NCI-H510A (cell line): ENCODE measurements around the gene TFF3.

Experiments
- DNase-seq: peaks from one replicate; lab custom pipeline; 2025; lab: John Stamatoyannopoulos, UW

The TFF3 gene

DNA sequence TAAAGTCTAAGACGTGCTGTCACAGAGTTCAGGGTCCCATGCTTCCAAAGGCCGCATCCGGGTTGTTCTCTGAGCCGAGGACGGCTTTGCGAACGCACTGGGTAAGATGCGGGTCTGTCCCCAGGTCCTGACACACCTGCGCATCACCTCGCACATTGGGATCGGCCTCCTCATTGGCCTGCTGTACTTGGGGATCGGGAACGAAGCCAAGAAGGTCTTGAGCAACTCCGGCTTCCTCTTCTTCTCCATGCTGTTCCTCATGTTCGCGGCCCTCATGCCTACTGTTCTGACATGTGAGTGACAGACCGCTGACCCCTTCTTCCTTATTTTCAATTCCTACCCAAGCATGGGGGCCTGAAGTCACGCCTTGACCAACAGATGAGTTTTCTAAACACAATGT is 25.3 kb downstream of the TFF3 start:
- no peak for DNase-seq

DNA sequence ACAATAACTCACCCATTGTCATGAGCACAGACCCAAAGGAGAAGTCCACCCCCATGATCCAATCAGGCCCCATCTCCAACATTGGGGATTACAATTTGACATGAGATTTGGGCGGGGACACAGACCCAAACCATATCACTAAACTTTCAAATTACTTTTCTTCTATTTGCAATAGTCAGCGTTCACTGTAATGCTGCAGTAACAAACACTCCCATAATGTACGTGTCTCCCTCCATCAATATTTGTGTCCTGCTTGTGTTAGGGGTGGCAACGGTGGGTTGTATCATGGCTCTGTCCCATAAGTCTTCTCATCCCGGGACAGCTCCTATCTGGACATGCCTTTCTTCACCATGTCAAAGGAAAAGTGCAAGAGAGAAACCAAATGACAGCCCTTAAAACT is 26.2 kb downstream of the TFF3 start:
- DNase-seq: no peak

GRCh38 chr21:42287193-42288083 is 27.8 kb downstream of the TFF3 start:
- DNase-seq: no peak

DNA sequence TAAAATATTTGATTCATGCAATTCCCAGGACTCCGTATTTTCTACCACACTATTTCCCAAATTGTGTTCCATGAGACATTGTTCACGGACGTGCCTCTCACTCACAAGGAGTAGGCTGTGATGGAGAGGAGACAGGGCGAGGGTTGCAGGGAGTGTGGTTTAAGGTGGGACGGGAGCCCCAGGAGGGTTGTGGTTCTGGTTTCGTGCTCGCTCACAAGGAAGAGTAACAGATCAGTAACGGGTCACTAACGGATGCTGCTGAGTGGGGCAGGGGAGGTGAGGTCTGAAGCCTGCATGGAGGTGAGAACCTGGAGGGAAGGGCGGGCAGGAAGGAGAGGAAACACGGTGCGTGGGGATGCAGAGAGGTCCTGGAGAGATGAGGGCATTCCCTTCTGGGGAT is 28.8 kb downstream of the TFF3 start:
- no peak for DNase-seq

DNA sequence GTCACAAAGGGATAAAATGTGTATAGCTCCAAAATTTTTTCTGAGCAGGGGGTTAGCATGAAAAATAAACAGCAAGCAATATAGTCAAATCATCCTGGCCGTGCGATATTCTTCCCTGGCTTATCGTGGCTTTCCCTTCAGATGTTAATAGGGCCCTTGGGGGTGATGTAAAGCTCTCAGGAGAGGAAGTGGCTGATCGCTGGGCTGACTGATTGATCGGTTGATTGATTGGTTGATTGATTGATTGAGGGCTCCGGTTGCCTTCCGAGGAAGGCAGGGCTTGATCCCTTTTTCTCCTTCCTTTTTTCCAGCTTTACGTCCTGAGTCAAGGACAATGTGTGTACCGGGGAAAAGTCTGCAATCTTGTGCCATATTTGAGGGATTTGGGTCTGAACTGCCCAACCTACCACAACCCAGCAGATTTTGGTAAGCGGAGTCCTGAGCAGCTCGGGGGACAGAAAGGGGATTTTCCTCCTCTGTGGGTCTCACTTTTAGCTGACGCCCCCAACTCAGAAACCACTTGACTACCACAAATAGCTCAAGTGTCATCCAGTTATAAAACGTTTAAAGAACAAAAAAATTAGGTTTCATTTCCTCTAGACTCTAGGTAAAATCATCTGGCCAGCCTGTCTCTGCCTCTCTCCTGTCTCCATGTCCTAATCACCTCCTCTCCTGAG is 29.5 kb downstream of the TFF3 start:
- DNase-seq: no peak

DNA sequence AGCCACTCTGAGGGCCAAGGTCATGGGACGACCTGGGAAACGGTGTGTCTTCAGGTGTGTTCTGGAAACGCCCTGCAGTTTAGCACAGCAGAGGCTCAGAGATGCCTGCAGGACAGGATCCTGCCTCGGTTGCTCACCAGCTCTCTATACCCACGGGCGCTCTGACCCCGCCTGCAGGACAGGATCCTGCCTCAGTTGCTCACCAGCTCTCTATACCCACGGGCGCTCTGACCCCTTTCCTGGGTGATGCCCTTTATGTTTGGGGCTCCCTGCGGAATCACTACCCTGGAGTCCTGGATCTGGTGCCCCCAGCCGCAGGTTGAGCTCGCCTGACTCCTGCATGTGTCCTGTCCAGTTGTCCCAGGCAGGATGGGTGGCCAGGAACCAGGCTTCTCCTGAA is 32.5 kb downstream of the TFF3 start:
- no peak for DNase-seq

- DNase-seq: no peak
Observed at GRCh38 chr21:42282021-42282420, 33.2 kb downstream of the TFF3 start.

GRCh38 chr21:42281181-42281680 is 34.0 kb downstream of the TFF3 start:
- no peak for DNase-seq

DNA sequence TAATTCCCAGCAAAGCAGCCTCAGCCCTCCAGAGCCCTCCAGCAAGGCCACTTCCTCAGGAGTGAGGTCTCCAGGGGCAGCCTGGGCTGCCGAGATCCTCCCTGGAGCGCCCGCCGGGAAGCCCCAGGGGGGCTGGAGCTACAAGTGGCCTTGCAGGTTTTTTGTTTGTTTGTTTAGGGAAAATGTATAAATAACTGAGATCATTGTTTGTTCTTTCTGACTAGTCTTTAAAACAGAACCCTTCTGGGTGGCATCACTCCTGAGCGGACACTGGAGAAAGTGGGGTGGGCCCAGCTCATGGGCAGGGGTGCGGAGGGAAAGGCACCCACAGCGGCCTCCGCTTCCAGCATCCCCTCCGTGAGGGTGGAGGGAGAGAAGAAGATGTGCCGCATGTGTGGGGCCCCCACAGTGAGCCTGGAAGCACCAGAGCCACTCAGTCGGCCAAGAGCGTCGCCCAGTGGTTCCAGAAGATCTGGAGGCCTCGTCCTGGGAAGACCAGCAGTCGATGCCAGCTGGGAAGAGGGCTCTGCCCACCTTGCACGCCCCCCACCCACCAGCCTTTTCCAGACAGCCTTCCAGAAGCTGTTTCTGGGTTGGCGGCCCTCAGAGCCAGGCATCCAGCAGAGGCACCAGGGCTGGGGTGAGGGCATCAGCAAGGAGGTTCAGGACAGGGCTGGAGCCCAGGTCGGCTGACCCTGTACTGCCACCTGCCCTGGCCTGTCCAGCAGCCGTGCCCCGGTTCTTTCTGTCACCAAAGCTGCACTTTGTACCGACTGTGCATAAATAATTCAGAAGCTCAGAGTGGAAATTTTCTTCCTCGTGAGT is 34.6 kb downstream of the TFF3 start:
- DNase-seq: no peak

DNA sequence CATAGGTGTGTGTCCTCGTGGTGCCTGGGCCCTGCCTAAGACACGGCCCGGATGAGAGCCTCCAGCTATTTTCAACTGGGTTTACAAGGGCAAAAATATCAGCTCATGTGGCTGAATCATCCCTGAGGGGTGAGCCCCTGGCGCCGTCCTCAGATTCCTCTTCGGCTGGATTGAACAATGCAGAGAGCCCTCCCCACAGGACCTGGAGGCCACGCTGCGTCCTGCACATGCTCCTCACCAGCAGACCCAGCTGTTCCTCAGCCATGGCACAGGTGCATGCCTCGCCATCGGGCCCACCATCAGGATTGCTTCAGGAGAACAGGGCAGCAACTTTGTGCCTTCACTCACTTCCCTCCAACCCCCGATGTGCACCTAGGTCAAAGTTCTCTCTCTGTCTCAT is 35.3 kb downstream of the TFF3 start:
- no peak for DNase-seq

- no peak for DNase-seq
Observed at GRCh38 chr21:42279341-42279871, 35.8 kb downstream of the TFF3 start.

GRCh38 chr21:42278451-42279149 is 36.6 kb downstream of the TFF3 start:
- no peak for DNase-seq

- no peak for DNase-seq
Observed at GRCh38 chr21:42277593-42277992, 37.6 kb downstream of the TFF3 start.

- no peak for DNase-seq
Observed at GRCh38 chr21:42276526-42277154, 38.6 kb downstream of the TFF3 start.

DNA sequence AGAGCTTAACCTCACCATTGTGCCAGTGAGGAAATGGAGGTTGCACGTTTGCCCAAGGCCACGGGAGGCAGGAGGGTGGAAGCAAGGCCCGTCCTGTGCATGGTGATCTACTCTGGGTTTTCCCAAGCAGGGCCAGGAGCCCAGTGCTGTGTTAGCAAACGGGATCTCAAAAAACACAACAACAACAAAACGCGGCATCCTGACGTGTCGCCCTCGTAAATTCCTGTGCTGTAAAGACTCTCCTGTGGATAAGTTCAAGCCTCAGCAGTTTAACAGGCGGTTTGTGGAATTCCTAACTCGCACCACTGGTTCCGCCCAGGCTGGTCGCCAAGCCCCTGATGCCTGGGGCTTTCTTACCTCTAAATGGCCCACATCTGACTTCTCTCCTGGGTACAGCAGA is 39.1 kb downstream of the TFF3 start:
- no peak for DNase-seq

DNA sequence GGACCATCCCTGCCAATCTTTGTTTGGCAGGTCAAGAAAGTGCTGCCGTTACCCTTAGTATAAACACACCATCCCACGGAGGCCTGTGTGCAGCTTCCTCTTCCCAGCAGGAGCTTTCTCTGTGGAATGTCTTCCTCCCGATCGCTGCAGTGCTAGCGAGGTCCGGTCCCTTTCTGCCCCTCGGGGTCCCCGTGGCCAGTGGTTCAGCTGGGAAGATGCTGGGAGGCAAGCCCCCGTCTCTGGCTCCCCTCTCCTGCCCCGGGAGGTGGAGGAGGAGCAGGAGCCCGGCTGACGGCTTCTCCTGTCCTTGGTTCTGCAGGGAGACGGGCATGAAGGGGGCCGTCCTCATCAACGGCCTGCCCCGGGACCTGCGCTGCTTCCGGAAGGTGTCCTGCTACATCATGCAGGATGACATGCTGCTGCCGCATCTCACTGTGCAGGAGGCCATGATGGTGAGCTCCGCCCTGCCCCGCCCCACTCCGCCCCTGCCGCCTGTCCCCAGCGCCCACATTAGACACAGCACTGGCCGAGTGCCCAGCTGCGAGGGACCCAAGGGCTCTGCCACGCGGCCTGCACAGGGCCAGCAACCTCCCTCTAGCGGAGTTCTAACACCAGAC is 42.1 kb downstream of the TFF3 start:
- DNase-seq: no peak

DNA sequence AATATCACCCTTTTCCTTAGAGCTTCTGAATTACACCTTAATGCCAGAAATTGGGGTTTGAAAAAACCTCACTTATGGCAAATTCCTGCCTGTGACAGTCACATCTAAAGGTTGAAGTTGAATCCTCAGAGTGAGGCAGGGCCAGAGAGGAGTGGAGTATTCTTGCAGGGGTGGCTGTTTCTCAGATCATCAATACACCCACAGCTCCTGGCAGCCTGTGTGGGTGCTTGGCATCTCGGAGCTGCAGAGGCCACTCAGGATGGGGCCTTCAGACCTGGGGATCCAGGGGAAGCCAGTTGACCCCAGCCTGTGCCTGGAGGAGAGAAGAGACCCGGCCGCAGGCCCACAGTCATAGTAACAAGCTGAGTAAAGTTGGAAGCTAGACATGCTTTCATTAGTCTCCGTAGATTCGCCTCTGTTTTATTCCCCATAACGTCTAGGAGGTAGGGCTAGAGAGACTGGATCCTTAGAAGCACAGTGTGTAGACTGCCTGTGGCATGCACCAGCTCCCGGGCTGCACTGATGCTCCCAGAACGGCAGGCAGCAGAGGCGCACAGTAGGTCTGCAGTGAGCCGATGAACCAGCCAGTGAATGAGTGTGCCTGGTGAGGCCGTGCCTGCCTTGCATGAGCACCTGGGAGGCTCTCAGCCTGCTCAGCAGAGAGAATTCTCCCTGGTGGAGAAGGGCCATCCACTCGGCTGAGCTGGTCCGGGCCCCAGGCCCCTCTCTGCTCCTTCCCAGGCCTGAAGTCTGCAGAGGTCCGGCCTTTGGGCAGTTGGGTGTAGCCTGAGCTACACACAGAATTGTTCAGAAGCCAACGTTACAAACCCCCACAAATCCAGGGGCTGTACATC is 42.9 kb downstream of the TFF3 start:
- DNase-seq: no peak

GRCh38 chr21:42271065-42271464 is 44.1 kb downstream of the TFF3 start:
- no peak for DNase-seq

DNA sequence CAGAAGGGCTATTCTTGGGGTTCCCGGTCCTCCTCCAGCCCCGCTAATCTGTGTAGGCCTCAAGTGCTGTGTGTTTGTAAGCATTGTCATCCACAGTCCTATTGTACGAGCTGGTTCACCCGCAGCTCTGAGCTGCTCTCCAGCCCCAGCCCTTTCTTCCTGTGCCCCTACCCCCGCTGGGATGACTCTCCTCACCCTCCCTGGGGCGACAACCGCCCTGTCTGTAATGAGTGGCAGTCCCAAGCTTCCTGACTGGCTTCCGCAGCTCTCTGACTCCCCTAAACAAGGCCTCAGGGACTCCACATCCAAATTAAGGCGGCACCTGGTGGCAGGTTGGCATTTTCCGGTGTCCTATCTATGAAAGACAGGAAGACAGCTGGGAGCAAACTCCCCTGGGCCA is 45.8 kb downstream of the TFF3 start:
- DNase-seq: no peak
